GM12878 (cell line): ENCODE measurements around the gene ITCH. TPM values are rescaled to one million over a fixed set of nuclear protein-coding genes. Genes with fewer than 3 reads are reported as not detected.

Experiments used
- ATAC-seq: fragments of 200-7000 bp; cut with Tn5 transposase; 3 replicates; pipeline ENCODE4 v1.9.1; 2020; ENCODE audit warnings: mild to moderate bottlenecking, moderate library complexity
- BruUV-seq: library from RNA; stranded (reverse); fragments of 400-500 nt; replicated peaks from 2 replicates; lab custom pipeline; 2021; lab: Mats Ljungman, UMichigan
- CTCF ChIA-PET: fragments of 300-600 bp; sonication (Branson Sonifier 250); formaldehyde crosslinking; extraction: SDS; loops from one replicate; lab custom pipeline; 2021; ENCODE audit warnings: inconsistent platforms; lab: Yijun Ruan, JAX
- POLR2A ChIA-PET: fragments of 350-600 bp; formaldehyde crosslinking; extraction: SDS; loops from one replicate; lab custom pipeline; 2021; ENCODE audit warnings: inconsistent platforms; lab: Charles Lee
- RAD21 ChIA-PET: fragments of 300-600 bp; sonication (Branson Sonifier 250); formaldehyde crosslinking; loops from one replicate; lab custom pipeline; 2023; ENCODE audit warnings: antibody characterized with exemption; ENCODE audit not compliant: unreplicated experiment; lab: Charles Lee
- SMC1A ChIA-PET: fragments of 300-600 bp; sonication (Branson Sonifier 250); formaldehyde crosslinking; loops from one replicate; lab custom pipeline; 2023; ENCODE audit not compliant: unreplicated experiment, uncharacterized antibody; lab: Charles Lee
- DNase-seq: peaks from one replicate; pipeline ENCODE4 v3.0.0-alpha.2; 2011; ENCODE audit warnings: low read depth, low spot score
- FAIRE-seq: peaks from 3 replicates; lab custom pipeline; 2011; peaks lifted over from hg19 to GRCh38; lab: Jason Lieb, UNC
- H2AFZ ChIP-seq: 2 replicates; pipeline ENCODE4 v1.6.0; 2011; ENCODE audit warnings: low read depth, low read length, control low read depth; ENCODE audit not compliant: control insufficient read depth
- H3K27ac ChIP-seq: 2 replicates; pipeline ENCODE4 v1.5.1; 2011; ENCODE audit warnings: control low read depth; ENCODE audit not compliant: control insufficient read depth, insufficient read depth
- H3K27me3 ChIP-seq, 2 experiments: replicated peaks in 1 of 2; 2 replicates each; pipeline versions ENCODE4 v1.6.0 to v1.6.1; 2011; ENCODE audit warnings: low read length in 1 of 2; ENCODE audit not compliant: control insufficient read depth in 2 of 2, insufficient read depth in 2 of 2
- H3K36me3 ChIP-seq, 2 experiments: 2 replicates each; pipeline ENCODE4 v1.5.1; 2011; ENCODE audit warnings: low read length in 1 of 2; ENCODE audit not compliant: control insufficient read depth in 2 of 2, insufficient read depth in 2 of 2
- H3K4me1 ChIP-seq: 2 replicates; pipeline ENCODE4 v1.6.1; 2011; ENCODE audit warnings: mild to moderate bottlenecking, low read length, moderate library complexity, mixed read lengths; ENCODE audit not compliant: control insufficient read depth, insufficient read depth
- H3K4me2 ChIP-seq: 2 replicates; pipeline ENCODE4 v1.6.0; 2011; ENCODE audit warnings: control low read depth; ENCODE audit not compliant: control insufficient read depth, insufficient read depth
- H3K4me3 ChIP-seq: fragments of 200-600 bp; sonication (generic); 2 replicates; pipeline ENCODE4 v1.5.1; 2016
- H3K79me2 ChIP-seq: 2 replicates; pipeline ENCODE4 v1.6.0; 2011; ENCODE audit warnings: low read length; ENCODE audit not compliant: control insufficient read depth, insufficient read depth
- H3K9ac ChIP-seq: 2 replicates; pipeline ENCODE4 v1.8.0; 2011; ENCODE audit warnings: low read length, control low read depth, mixed read lengths; ENCODE audit not compliant: control insufficient read depth, insufficient read depth
- H3K9me3 ChIP-seq: replicated peaks from 3 replicates; pipeline ENCODE4 v1.5.1; 2011; ENCODE audit warnings: mild to moderate bottlenecking, low read length; ENCODE audit not compliant: control insufficient read depth, insufficient read depth
- H4K20me1 ChIP-seq: 2 replicates; pipeline ENCODE4 v1.6.0; 2011; ENCODE audit not compliant: control insufficient read depth, insufficient read depth
- CBX3 ChIP-seq: fragments of 200-600 bp; sonication (generic); IDR thresholded peaks from 2 replicates; pipeline ENCODE4 v1.6.1; 2016; ENCODE audit warnings: low read depth, borderline replicate concordance
- CEBPB ChIP-seq, 2 experiments: fragments of 150-350 bp in 1 of 2; IDR thresholded peaks; 2 replicates each; pipeline ENCODE4 v1.6.1; 2012 to 2014; ENCODE audit warnings: low read depth in 2 of 2, low read length in 2 of 2, borderline replicate concordance in 1 of 2, inconsistent platforms in 1 of 2
- FOS ChIP-seq: IDR thresholded peaks from 3 replicates; pipeline ENCODE4 v1.6.1; 2011; ENCODE audit warnings: borderline replicate concordance; ENCODE audit not compliant: insufficient read length; ENCODE audit errors: extremely low read depth
- IKZF1 ChIP-seq: fragments of 450-650 bp; conservative IDR thresholded peaks from 2 replicates; pipeline ENCODE4 v1.6.1; 2017; ENCODE audit warnings: antibody characterized with exemption, mild to moderate bottlenecking
- KAT2A ChIP-seq: conservative IDR thresholded peaks from 2 replicates; pipeline ENCODE4 v1.6.1; 2011; ENCODE audit warnings: low read depth, low read length; ENCODE audit not compliant: control insufficient read depth
- MEF2B ChIP-seq: fragments of 450-650 bp; IDR thresholded peaks from 2 replicates; pipeline ENCODE4 v1.6.1; 2018; ENCODE audit warnings: mild to moderate bottlenecking, moderate library complexity; ENCODE audit not compliant: partially characterized antibody, poor library complexity, severe bottlenecking
- MTA2 ChIP-seq: fragments of 450-650 bp; IDR thresholded peaks from 2 replicates; pipeline ENCODE4 v1.6.1; 2016; ENCODE audit warnings: low read depth, mild to moderate bottlenecking, moderate library complexity
- POLR2AphosphoS5 ChIP-seq: IDR thresholded peaks from 2 replicates; pipeline ENCODE4 v1.6.1; 2011; ENCODE audit warnings: mild to moderate bottlenecking, low read length, inconsistent platforms
- RAD21 ChIP-seq: IDR thresholded peaks from 2 replicates; pipeline ENCODE4 v1.6.1; 2011; ENCODE audit warnings: mild to moderate bottlenecking, low read depth, low read length, moderate library complexity; ENCODE audit not compliant: insufficient read depth
- RBBP5 ChIP-seq: fragments of 200-600 bp; sonication (generic); conservative IDR thresholded peaks from 2 replicates; pipeline ENCODE4 v1.6.1; 2016
- TARDBP ChIP-seq: IDR thresholded peaks from 2 replicates; pipeline ENCODE4 v1.6.1; 2016; ENCODE audit warnings: borderline replicate concordance
- WGBS: methylation state at CpG from one replicate; pipeline ENCODE4 v1.1.6; 2016; ENCODE audit warnings: low lambda C conversion rate; ENCODE audit not compliant: insufficient replicate concordance, insufficient coverage; ENCODE audit errors: missing lambda C conversion rate; 5-methylcytosine and 5-hydroxymethylcytosine counted together
- in situ Hi-C: fragments of 300-500 bp; cut with MboI; formaldehyde crosslinking; loops from 9 replicates; pipeline ENCODE4 v1.14.3; 2018; ENCODE audit warnings: mixed read lengths
- intact Hi-C: fragments of 100-400 bp; cut with micrococcal nuclease; formaldehyde crosslinking; loops from one replicate; pipeline ENCODE4 v1.14.2; 2022; ENCODE audit not compliant: unreplicated experiment
- polyA plus RNA-seq, 11 experiments: library from polyadenylated mRNA; depleted of rRNA in 4 of 11; unstranded in 6 of 11; stranded (reverse) in 5 of 11; fragments of >200 nt; fragmentation: Nextera tagmentation in 4 of 11; fragmentation: Illumina TruSeq in 1 of 11; extraction: Ambion mirVana in 4 of 11; extraction: Trizol in 1 of 11; gene quantifications; 1 replicate in 1 of 11; 2 replicates in 10 of 11; pipeline versions ENCODE4 v1.2.1 to v1.2.3, GENCODE V29; 2011 to 2016; ENCODE audit warnings: inconsistent platforms in 2 of 11, missing spikeins in 2 of 11, low read depth in 1 of 11
- total RNA-seq, 4 experiments: library from RNA; depleted of rRNA in 3 of 4; stranded (reverse); fragments of >200 nt in 3 of 4; fragmentation: Illumina TruSeq in 1 of 4; extraction: Trizol in 1 of 4; gene quantifications; 2 replicates each; pipeline versions ENCODE4 v1.2.1 to v1.2.3, GENCODE V29; 2013 to 2021
- TF ChIP-seq, protein P1 (sequence below): fragments of 450-650 bp; IDR thresholded peaks from 2 replicates; pipeline ENCODE4 v1.6.1; 2017; ENCODE audit warnings: mild to moderate bottlenecking, moderate library complexity
- TF ChIP-seq, protein P2 (sequence below): fragments of 450-650 bp; IDR thresholded peaks from 2 replicates; pipeline ENCODE4 v1.6.1; 2018; ENCODE audit warnings: borderline replicate concordance, mild to moderate bottlenecking; ENCODE audit not compliant: partially characterized antibody

Gene ITCH
- total and polyA plus RNA-seq, 10 of the 15 experiments (the other 5 are each of a cell fraction or from before 2014, with no cell fraction given) = 7.5 to 46.1 (median 21.5) TPM

DNA sequence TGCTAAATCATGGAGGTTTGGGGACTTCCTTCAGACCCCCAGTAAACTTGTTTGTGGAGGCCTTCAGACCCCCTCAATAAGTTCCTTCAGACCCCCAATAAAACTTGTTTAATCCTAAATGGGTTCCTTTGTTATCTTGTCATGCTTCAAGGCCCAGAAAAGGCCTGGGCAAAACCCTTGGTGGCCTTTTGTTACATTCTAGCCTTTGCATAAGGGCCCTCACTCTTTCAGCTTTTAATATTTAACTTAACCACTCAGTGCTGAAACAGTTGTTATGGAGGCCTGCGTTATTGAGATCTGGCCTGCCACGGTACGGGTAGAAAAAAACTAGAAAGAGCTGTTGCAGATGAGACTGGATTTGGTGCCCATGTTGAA is 148.8 kb downstream of the ITCH start:
- peaks cover 0 to 7% of the 10 kb centered on the region in 2 experiments; a peak in 1 of 4 replicates for H3K36me3 ChIP-seq
- no peak overlapping the region for H3K27ac ChIP-seq
- CTCF ChIA-PET = interaction anchor here (0.6 to 2.1 kb wide), 4 partner anchors 10 to 258 kb away, joined by 3 to 13 read pairs (median 8); no protein-coding TSS in a partner anchor
- in situ Hi-C loops = no loop called here
- ATAC-seq (no peak), FAIRE-seq (no peak), DNase-seq (no peak)
- TF ChIP-seq, protein P1, sequence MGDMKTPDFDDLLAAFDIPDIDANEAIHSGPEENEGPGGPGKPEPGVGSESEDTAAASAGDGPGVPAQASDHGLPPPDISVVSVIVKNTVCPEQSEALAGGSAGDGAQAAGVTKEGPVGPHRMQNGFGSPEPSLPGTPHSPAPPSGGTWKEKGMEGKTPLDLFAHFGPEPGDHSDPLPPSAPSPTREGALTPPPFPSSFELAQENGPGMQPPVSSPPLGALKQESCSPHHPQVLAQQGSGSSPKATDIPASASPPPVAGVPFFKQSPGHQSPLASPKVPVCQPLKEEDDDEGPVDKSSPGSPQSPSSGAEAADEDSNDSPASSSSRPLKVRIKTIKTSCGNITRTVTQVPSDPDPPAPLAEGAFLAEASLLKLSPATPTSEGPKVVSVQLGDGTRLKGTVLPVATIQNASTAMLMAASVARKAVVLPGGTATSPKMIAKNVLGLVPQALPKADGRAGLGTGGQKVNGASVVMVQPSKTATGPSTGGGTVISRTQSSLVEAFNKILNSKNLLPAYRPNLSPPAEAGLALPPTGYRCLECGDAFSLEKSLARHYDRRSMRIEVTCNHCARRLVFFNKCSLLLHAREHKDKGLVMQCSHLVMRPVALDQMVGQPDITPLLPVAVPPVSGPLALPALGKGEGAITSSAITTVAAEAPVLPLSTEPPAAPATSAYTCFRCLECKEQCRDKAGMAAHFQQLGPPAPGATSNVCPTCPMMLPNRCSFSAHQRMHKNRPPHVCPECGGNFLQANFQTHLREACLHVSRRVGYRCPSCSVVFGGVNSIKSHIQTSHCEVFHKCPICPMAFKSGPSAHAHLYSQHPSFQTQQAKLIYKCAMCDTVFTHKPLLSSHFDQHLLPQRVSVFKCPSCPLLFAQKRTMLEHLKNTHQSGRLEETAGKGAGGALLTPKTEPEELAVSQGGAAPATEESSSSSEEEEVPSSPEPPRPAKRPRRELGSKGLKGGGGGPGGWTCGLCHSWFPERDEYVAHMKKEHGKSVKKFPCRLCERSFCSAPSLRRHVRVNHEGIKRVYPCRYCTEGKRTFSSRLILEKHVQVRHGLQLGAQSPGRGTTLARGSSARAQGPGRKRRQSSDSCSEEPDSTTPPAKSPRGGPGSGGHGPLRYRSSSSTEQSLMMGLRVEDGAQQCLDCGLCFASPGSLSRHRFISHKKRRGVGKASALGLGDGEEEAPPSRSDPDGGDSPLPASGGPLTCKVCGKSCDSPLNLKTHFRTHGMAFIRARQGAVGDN = no peak; the same call in 1 of the 2 replicates
- TF ChIP-seq MTA2 (no peak), FOS (no peak), RBBP5 (no peak), TARDBP (no peak), KAT2A (no peak), RAD21 (no peak), MEF2B (no peak), CEBPB (IDR thresholded peaks at IDR 0.05; ENCODE audit: borderline replicate concordance in 1 of 2, low read depth in 2 of 2, low read length in 2 of 2) (no peak), IKZF1 (no peak), CBX3 (no peak), POLR2AphosphoS5 (no peak)
- TF ChIP-seq, protein P2, sequence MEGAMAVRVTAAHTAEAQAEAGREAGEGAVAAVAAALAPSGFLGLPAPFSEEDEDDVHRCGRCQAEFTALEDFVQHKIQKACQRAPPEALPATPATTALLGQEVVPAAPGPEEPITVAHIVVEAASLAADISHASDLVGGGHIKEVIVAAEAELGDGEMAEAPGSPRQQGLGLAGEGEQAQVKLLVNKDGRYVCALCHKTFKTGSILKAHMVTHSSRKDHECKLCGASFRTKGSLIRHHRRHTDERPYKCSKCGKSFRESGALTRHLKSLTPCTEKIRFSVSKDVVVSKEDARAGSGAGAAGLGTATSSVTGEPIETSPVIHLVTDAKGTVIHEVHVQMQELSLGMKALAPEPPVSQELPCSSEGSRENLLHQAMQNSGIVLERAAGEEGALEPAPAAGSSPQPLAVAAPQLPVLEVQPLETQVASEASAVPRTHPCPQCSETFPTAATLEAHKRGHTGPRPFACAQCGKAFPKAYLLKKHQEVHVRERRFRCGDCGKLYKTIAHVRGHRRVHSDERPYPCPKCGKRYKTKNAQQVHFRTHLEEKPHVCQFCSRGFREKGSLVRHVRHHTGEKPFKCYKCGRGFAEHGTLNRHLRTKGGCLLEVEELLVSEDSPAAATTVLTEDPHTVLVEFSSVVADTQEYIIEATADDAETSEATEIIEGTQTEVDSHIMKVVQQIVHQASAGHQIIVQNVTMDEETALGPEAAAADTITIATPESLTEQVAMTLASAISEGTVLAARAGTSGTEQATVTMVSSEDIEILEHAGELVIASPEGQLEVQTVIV = no peak
- no peak overlapping the region for H3K4me2 ChIP-seq
- BruUV-seq = no TSS peak
- H2AFZ ChIP-seq = no peak overlapping the region
- no peaks in the 10 kb centered on the region for H3K9me3 ChIP-seq
- 99% methylated on average over 3 of the region's 3 CpGs for WGBS
- SMC1A ChIA-PET = interaction anchor here (1.5 kb wide), 1 partner anchor 199 kb away, joined by 6 read pairs; no protein-coding TSS in a partner anchor
- no peak overlapping the region for H3K9ac ChIP-seq
- peaks cover 3% of the 10 kb centered on the region; the same call in 1 of the 2 replicates for H3K4me1 ChIP-seq
- RAD21 ChIA-PET = interaction anchor here (0.9 to 1.2 kb wide), 2 partner anchors 39 to 258 kb away, joined by 3 to 4 read pairs; no protein-coding TSS in a partner anchor
- H3K4me3 ChIP-seq = no peak overlapping the region
- POLR2A ChIA-PET = interaction anchor here (0.5 to 0.6 kb wide), 3 partner anchors 107 to 160 kb away, joined by 4 to 6 read pairs (median 5); no protein-coding TSS in a partner anchor
- H3K79me2 ChIP-seq = peaks cover 7% of the 10 kb centered on the region
- no peaks in the 10 kb centered on the region for H3K27me3 ChIP-seq
- intact Hi-C loops = no loop called here
- no peaks in the 10 kb centered on the region for H4K20me1 ChIP-seq
